ENCODE measurements around the gene PDE1C. TPM values are rescaled to one million over a fixed set of nuclear protein-coding genes. Genes with fewer than 3 reads are reported as not detected.

Gene PDE1C
- total and polyA plus RNA-seq, 2 donors (not counting 1 experiment from before 2014, with no cell fraction given) = 16.6 to 27.6 TPM

DNA sequence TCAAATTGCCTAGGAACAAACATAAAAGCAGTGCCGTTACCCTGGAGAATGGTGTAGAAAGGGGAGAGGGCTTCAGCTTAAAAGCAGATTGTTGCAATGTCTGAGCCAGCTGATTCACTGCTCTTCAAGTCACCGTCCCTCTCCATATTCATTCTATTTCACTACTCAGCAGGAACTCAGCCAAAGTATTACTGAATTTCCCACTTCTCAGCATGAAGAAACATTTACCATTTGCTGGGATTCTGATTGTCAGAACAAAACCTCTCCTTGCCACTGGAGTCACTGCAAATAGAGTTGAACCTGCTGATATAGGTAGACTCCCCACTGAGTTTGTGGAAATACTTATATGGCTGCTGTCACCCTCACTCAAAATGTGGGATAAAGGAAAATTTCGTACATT is 311.5 kb downstream of the PDE1C start:
- no peaks in the 10 kb centered on the region for H3K4me1 ChIP-seq (ENCODE audit: control insufficient read depth, extremely low read depth, insufficient read depth, low read length)
- no peaks in the 10 kb centered on the region for H3K27me3 ChIP-seq (ENCODE audit: control insufficient read depth, insufficient read depth, low read length)
- no peak overlapping the region for H3K4me3 ChIP-seq (replicated peaks in 1 of 4; ENCODE audit: control extremely low read depth in 1 of 4, insufficient read depth in 1 of 4, low read depth in 3 of 4, low read length in 4 of 4)
- no peak overlapping the region for H2AFZ ChIP-seq (ENCODE audit: low read length)
- no peaks in the 10 kb centered on the region for H3K9me3 ChIP-seq (ENCODE audit: control insufficient read depth, insufficient read depth, low read depth, low read length)
- TF ChIP-seq, protein P1, sequence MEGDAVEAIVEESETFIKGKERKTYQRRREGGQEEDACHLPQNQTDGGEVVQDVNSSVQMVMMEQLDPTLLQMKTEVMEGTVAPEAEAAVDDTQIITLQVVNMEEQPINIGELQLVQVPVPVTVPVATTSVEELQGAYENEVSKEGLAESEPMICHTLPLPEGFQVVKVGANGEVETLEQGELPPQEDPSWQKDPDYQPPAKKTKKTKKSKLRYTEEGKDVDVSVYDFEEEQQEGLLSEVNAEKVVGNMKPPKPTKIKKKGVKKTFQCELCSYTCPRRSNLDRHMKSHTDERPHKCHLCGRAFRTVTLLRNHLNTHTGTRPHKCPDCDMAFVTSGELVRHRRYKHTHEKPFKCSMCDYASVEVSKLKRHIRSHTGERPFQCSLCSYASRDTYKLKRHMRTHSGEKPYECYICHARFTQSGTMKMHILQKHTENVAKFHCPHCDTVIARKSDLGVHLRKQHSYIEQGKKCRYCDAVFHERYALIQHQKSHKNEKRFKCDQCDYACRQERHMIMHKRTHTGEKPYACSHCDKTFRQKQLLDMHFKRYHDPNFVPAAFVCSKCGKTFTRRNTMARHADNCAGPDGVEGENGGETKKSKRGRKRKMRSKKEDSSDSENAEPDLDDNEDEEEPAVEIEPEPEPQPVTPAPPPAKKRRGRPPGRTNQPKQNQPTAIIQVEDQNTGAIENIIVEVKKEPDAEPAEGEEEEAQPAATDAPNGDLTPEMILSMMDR (conservative IDR thresholded peaks at IDR 0.05 in 1 of 2, IDR thresholded peaks at IDR 0.05 in 1 of 2; ENCODE audit: low read depth in 1 of 2, low read length in 2 of 2) = no peak
- no peak for TF ChIP-seq EZH2 (IDR thresholded peaks at IDR 0.05; ENCODE audit: low read length, missing control alignments)
- H3K4me2 ChIP-seq (ENCODE audit: extremely low read depth, insufficient read depth, low read length) = no peak overlapping the region
- no peak overlapping the region for H3K9ac ChIP-seq (ENCODE audit: insufficient read depth, low read length)
- no peak overlapping the region for H3K27ac ChIP-seq (ENCODE audit: insufficient read depth, low read length)
- no peaks in the 10 kb centered on the region for H4K20me1 ChIP-seq (ENCODE audit: control insufficient read depth, extremely low read depth, insufficient read depth, low read length)
- no peaks in the 10 kb centered on the region for H3K79me2 ChIP-seq (ENCODE audit: control insufficient read depth, insufficient read depth, low read length)
- no peaks in the 10 kb centered on the region for H3K36me3 ChIP-seq (ENCODE audit: control insufficient read depth, insufficient read depth, low read length)
- DNase-seq (ENCODE audit: low read depth in 2 of 2) = no peak

DNA sequence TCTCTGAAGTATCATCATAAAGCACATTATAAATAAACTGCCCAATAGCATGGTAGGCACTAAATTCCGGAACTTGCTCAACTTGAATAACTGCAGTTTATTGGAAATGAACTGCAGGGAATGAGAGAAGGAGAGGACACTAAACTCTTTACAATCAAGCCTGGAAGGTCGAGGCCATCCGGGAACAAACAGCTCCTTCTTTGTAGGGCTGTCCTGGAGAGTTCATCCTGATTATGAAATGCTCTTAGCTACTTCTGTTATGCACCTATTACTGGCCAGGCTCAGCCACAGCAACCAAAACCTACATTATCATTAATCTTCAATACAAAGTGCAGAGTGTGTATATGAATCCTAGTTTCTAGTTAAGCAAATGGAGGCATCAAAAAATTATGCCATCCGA is 318.5 kb downstream of the PDE1C start:
- no peak for TF ChIP-seq EZH2 (IDR thresholded peaks at IDR 0.05; ENCODE audit: low read length, missing control alignments)
- TF ChIP-seq, protein P1 (conservative IDR thresholded peaks at IDR 0.05 in 1 of 2, IDR thresholded peaks at IDR 0.05 in 1 of 2; ENCODE audit: low read depth in 1 of 2, low read length in 2 of 2) = no peak
- DNase-seq (ENCODE audit: low read depth in 2 of 2) = no peak
- Histone ChIP-seq H3K4me2 (ENCODE audit: extremely low read depth, insufficient read depth, low read length) (no peak overlapping the region), H3K79me2 (ENCODE audit: control insufficient read depth, insufficient read depth, low read length) (no peaks in the 10 kb centered on the region), H2AFZ (ENCODE audit: low read length) (no peak overlapping the region), H3K9ac (ENCODE audit: insufficient read depth, low read length) (no peak overlapping the region), H3K4me3 (replicated peaks in 1 of 4; ENCODE audit: control extremely low read depth in 1 of 4, insufficient read depth in 1 of 4, low read depth in 3 of 4, low read length in 4 of 4) (no peak overlapping the region), H3K36me3 (ENCODE audit: control insufficient read depth, insufficient read depth, low read length) (no peaks in the 10 kb centered on the region), H3K27me3 (ENCODE audit: control insufficient read depth, insufficient read depth, low read length) (no peaks in the 10 kb centered on the region), H4K20me1 (ENCODE audit: control insufficient read depth, extremely low read depth, insufficient read depth, low read length) (no peaks in the 10 kb centered on the region), H3K4me1 (ENCODE audit: control insufficient read depth, extremely low read depth, insufficient read depth, low read length) (no peaks in the 10 kb centered on the region), H3K9me3 (ENCODE audit: control insufficient read depth, insufficient read depth, low read depth, low read length) (no peaks in the 10 kb centered on the region), H3K27ac (ENCODE audit: insufficient read depth, low read length) (no peak overlapping the region)

DNA sequence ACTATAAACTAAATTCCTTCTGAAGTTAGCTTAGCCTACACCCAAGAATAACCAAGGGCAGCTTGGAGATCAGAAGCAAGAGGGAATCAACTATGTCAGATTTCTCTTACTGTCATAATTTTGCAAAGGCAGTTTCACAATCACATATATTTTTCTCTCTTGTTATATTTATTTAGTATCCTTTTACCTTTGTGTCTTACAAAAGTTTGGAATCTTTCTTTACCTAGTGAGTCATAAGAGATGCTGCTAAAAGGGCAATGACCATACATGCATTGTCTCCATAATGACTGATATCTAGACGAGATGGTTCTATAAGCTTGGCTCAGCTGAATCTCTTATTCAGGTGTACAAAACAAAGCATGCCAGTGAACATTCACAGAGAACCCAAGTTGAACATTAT is 322.1 kb downstream of the PDE1C start:
- Histone ChIP-seq H3K9ac (ENCODE audit: insufficient read depth, low read length) (no peak overlapping the region), H3K36me3 (ENCODE audit: control insufficient read depth, insufficient read depth, low read length) (no peaks in the 10 kb centered on the region), H2AFZ (ENCODE audit: low read length) (no peak overlapping the region), H3K4me2 (ENCODE audit: extremely low read depth, insufficient read depth, low read length) (no peak overlapping the region), H3K27ac (ENCODE audit: insufficient read depth, low read length) (no peak overlapping the region), H3K27me3 (ENCODE audit: control insufficient read depth, insufficient read depth, low read length) (no peaks in the 10 kb centered on the region), H3K9me3 (ENCODE audit: control insufficient read depth, insufficient read depth, low read depth, low read length) (no peaks in the 10 kb centered on the region), H4K20me1 (ENCODE audit: control insufficient read depth, extremely low read depth, insufficient read depth, low read length) (no peaks in the 10 kb centered on the region), H3K79me2 (ENCODE audit: control insufficient read depth, insufficient read depth, low read length) (no peaks in the 10 kb centered on the region), H3K4me1 (ENCODE audit: control insufficient read depth, extremely low read depth, insufficient read depth, low read length) (no peaks in the 10 kb centered on the region), H3K4me3 (replicated peaks in 1 of 4; ENCODE audit: control extremely low read depth in 1 of 4, insufficient read depth in 1 of 4, low read depth in 3 of 4, low read length in 4 of 4) (no peak overlapping the region)
- no peak for DNase-seq (ENCODE audit: low read depth in 2 of 2)
- TF ChIP-seq EZH2 (IDR thresholded peaks at IDR 0.05; ENCODE audit: low read length, missing control alignments) = no peak
- TF ChIP-seq, protein P1 (conservative IDR thresholded peaks at IDR 0.05 in 1 of 2, IDR thresholded peaks at IDR 0.05 in 1 of 2; ENCODE audit: low read depth in 1 of 2, low read length in 2 of 2) = no peak
